Hematopoietic multipotent progenitor cell treated with erythropoietin and hydrocortisone succinate and interleukin-3 and kit ligand, for 17 days (in vitro differentiated cells): ENCODE measurements around the gene NPAS4.
A peak's percentile ranks its signal among the peaks of the same experiment; 100 is the strongest.
"Not testable (repeated sequence)": the region's sequence is repeated elsewhere in the genome, so short reads cannot be mapped to it uniquely, and the experiment has no call there.

ENCODE experiments used
- DNase-seq: peaks from one replicate; pipeline ENCODE4 v3.0.0-alpha.2; 2015; ENCODE audit warnings: low spot score

Gene NPAS4

DNA sequence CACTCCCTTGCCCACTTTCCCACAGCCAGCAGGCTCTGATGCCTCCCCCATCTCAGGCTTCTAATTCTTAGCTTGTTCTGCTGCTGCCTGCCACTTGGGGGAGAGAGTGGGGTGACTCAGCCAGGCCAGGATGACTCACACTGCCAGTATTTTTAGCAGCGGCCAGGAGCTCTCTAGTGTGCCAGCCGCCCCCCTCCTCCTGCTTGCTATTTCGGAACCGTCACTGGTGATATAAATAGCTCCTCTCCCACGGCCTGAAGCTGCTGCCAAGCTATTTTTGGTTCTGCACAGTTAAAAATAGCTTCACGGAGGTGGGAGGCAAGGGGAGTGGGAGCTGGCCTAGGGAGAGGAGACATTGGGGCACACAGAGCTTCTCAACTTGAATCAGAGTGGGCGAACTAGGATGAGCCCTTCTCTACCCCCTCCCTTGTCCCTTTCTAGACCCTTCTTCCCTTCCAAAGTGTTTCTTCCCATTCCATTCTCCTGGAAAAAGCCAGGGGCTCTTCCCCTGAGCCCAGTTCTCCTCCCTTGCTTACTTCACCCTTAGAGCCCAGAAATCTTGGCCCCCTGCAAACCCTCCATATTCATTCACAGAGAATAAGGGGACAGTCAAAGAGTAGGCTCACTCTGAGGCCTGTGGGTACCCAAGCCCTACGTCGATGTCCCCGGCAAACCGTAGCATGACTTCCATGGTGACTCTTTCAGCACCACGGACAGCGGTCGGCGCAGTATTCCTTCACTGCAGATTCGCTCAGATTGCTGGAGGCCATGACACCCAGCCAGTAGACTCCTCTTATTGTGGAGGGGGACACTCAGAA, 2.5 kb upstream of the NPAS4 start:
- DNase-seq, result peak; percentile 25

- no peak for DNase-seq
Measured at GRCh38 chr11:66418986-66419308, 1.9 kb upstream of the NPAS4 start.

GRCh38 chr11:66419825-66420224, 1.0 kb upstream of the NPAS4 start:
- DNase-seq, result no peak

DNA sequence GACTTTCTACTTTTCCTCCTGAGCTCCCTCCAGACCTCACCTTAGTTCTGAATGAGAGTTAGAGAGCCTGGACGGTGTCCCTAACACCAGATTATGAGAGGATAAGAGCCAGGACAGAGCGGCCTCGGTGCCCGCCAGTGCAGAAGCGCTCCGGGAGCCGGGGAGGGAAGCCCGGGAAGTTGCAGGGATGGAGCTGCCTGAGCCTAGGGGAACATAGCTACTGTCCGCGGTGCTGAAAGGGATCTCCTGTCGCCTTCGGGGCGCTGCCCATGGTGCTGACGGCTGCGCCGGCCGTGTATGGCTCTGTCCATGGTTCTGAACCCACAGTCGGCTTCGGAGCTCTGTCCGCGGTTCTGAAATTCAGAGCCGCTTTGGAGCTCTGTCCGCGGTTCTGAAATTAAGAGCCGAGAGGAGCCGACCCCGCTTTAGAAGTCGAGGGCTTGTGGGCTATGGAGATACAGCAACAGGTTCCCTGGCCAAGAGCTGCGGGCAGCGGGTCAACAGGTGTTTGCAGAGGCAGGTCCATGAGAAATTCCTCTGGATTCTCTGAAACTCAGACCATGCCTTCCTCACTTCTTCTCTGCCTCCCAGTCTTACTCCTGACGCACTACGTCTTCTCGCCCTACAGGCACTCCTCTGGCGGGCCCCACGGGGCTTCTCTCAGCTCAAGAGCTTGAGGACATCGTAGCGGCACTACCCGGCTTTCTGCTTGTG, 814 bp downstream of the NPAS4 start:
- DNase-seq, result peak; percentile 69

DNA sequence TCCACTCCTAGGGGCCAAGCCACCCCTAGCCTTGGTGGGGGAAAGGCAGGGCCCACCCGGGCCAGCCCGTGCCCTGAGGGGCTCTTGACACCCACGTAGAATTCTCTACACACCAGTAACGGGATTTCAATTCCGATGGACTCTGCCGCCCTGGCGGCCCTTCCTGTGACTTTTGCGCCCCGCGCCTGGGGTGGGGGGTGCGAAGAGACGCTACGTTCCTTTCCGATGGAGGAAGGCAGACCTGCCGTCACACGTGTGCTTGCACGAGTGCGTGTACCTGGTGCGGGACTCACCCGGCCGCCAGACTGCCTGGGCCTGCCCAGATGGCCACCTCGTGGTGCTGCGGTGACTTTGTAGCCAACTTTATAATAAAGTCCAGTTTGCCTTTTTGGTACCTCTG, 5.5 kb downstream of the NPAS4 start:
- no peak for DNase-seq

GRCh38 chr11:66428933-66429332, 8.1 kb downstream of the NPAS4 start:
- DNase-seq, result no peak

- peak; percentile 72 for DNase-seq
Measured at GRCh38 chr11:66429983-66430602, 9.3 kb downstream of the NPAS4 start.

DNA sequence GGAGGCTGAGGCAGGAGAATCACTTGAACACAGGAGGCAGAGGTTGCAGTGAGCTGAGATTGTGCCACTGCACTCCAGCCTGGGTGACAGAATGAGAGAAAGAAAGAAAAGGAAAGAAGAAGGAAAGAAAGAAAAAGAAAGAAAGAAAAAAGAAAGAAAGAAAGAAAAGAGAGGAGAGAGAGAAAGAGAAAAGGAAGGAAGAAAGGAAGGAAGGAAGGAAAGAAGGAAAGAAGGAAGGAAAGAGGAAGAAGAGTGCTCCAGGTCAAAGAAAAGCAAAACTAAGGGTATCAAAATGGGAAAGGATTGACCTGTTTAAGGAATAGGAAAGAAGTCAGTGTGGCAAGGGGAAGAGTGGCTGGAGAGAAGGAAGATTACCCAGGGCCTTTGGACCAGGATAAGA, 10.5 kb downstream of the NPAS4 start:
- DNase-seq, result not testable (repeated sequence)

GRCh38 chr11:66431871-66432329, 11.1 kb downstream of the NPAS4 start:
- not testable (repeated sequence) for DNase-seq

GRCh38 chr11:66432597-66432996, 11.8 kb downstream of the NPAS4 start:
- no peak for DNase-seq

GRCh38 chr11:66437979-66438503, 17.2 kb downstream of the NPAS4 start:
- DNase-seq, result no peak

DNA sequence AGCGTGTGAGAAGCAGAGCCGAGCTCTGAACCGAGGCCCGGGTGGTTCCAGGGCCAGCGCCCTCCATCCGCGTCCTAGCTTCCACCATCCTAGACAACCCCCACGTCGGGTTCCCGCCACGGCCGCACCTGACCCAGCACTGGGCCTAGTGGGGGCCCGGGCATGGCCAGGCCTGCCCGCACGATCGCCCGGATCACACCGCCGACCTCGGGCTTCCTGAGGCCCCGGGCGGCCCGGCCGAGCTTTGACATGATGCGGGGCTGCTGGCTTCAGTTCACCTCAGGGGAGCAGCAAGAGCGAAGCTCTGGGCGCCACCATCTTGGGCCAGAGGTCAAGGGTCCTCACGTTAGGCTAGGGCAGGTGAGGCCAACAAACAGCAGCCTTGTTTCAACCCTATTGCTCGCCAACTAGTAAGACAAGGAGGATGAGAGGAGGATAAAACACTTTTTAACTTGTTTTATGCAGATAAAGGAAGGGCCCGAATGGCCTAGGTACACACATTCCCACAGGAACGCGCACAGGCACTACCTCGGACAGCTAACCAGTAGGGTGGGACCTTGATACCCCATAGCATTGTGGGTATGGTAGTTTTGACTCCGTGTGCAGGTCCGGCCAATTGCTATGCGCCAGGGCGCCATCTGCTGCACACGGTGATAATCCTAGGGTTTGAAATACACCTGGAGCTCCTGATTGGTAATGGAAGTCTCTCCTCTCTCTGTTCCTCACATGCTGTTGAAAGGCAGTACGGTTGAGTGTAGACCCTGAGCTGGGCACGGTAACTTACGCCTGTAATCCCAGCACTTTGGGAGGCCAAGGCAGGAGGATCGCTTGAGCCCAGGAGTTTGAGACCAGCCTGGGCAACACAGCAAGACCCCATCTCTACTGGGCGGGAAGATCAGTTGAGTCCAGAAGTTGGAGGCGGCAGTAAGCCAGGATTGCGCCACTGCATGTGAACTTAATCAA, 17.9 kb downstream of the NPAS4 start, which contains the start of gene MRPL11:
Gene MRPL11, minus strand, starts transcription at position 345 of the 963 bp plus-strand sequence. Its CDS starts 94 bp downstream, at position 251.
- DNase-seq, result peak; percentile 96

DNA sequence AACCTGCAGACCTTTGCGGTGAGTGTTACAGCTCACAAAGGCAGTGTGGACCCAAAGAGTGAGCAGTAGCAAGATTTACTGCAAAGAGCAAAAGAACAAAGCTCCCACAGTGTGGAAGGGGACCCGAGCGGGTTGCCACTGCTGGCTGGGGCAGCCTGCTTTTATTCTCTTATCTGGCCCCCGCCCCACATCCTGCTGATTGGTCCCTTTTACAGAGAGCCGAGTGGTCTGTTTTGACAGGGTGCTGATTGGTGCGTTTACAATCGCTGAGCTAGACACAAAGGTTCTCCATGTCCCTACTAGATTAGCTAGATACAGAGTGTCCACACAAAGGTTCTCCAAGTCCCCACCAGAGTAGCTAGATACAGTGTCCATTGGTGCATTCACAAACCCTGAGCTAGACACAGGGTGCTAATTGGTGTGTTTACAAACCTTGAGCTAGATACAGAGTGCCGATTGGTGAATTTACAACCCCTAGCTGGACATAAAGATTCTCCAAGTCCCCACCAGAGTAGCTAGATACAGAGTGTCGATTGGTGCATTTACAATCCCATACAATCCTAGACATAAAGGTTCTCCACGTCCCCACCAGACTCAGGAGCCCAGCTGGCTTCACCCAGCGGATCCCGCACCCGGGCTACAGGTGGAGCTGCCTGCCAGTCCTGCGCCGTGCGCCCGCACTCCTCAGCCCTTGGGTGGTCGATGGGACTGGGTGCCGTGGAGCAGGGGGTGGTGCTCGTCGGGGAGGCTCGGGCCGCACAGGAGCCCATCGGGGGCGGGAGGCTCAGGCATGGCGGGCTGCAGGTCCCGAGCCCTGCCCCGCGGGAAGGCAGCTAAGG, 19.5 kb downstream of the NPAS4 start:
- DNase-seq, result not testable (repeated sequence)

- not testable (repeated sequence) for DNase-seq
Measured at GRCh38 chr11:66440940-66441282, 20.1 kb downstream of the NPAS4 start.

GRCh38 chr11:66443602-66444001, 22.8 kb downstream of the NPAS4 start:
- DNase-seq, result no peak

GRCh38 chr11:66447012-66447411, 26.2 kb downstream of the NPAS4 start:
- DNase-seq, result no peak

- DNase-seq, result no peak
Measured at GRCh38 chr11:66448523-66448922, 27.7 kb downstream of the NPAS4 start.

DNA sequence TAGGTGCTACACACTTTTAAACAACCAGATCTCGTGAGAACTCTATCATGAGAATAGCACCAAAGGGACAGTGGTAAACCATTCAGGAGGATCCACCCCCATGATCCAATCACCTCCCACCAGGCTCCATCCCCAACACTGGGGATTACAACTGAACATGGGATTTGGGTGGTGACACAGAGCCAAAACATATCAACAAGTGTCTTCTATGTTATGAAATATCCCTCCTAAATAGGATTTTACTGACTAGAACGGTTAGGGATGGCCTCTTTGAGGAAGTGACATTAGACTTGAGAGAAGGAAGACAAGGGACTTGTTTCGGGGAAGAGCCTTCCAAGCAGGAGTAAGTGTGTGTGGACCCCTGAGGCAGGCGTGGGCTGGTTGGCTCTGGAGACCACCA, 29.7 kb downstream of the NPAS4 start:
- DNase-seq, result no peak

- DNase-seq, result no peak
Measured at GRCh38 chr11:66451663-66452062, 30.8 kb downstream of the NPAS4 start.

GRCh38 chr11:66454247-66454646, 33.4 kb downstream of the NPAS4 start:
- DNase-seq, result no peak

- no peak for DNase-seq
Measured at GRCh38 chr11:66454828-66455227, 34.0 kb downstream of the NPAS4 start.
